Measurements from ENCODE around the gene TSHZ3. TPM values are rescaled to one million over a fixed set of nuclear protein-coding genes. Genes with fewer than 3 reads are reported as not detected.

TSHZ3 gene
- total and polyA plus RNA-seq, 2 of the 13 experiments (the other 11 are each of a cell fraction or from before 2014, with no cell fraction given) = not detected

DNA sequence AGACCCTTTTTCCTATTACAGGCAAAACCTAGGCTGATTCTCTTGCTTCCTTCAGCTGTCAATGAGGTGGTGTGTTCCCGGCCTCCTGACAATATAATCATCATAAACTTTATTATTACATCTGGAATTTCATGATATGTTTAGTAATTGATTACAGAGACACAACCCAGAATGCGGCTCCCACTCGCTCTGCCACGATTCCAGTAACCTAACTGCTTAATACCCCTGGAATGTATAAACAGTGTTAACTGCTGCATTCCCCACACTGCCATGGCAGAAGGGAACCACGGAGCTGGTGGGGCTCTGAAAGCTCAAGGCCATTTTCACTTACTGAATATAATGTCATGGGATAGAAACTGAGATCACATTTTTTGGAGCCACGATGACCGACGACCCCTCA lies 17.1 kb downstream of the TSHZ3 start (continued):
- no peak for TF ChIP-seq ZNF839 (CRISPR knock-in tag; IDR thresholded peaks at IDR 0.05; ENCODE audit: borderline replicate concordance)
- TF ChIP-seq, protein P1, sequence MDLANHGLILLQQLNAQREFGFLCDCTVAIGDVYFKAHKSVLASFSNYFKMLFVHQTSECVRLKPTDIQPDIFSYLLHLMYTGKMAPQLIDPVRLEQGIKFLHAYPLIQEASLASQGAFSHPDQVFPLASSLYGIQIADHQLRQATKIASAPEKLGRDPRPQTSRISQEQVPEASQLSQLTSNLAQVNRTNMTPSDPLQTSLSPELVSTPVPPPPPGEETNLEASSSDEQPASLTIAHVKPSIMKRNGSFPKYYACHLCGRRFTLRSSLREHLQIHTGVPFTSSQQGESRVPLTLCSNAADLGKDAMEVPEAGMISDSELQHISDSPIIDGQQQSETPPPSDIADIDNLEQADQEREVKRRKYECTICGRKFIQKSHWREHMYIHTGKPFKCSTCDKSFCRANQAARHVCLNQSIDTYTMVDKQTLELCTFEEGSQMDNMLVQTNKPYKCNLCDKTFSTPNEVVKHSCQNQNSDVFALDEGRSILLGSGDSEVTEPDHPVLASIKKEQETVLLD (CRISPR knock-in tag; IDR thresholded peaks at IDR 0.05; ENCODE audit: low read depth) = no peak
- no peak for TF ChIP-seq HOXA5 (CRISPR knock-in tag; IDR thresholded peaks at IDR 0.05)
- TF ChIP-seq GATAD2A (CRISPR knock-in tag; IDR thresholded peaks at IDR 0.05) = no peak
- TF ChIP-seq STAT5B (CRISPR knock-in tag; IDR thresholded peaks at IDR 0.05) = no peak
- TF ChIP-seq HHEX (CRISPR knock-in tag; IDR thresholded peaks at IDR 0.05) = no peak
- no peak for TF ChIP-seq ZNF816 (CRISPR knock-in tag; IDR thresholded peaks at IDR 0.05; ENCODE audit: borderline replicate concordance)
- TF ChIP-seq NFYC (CRISPR knock-in tag; IDR thresholded peaks at IDR 0.05) = no peak

DNA sequence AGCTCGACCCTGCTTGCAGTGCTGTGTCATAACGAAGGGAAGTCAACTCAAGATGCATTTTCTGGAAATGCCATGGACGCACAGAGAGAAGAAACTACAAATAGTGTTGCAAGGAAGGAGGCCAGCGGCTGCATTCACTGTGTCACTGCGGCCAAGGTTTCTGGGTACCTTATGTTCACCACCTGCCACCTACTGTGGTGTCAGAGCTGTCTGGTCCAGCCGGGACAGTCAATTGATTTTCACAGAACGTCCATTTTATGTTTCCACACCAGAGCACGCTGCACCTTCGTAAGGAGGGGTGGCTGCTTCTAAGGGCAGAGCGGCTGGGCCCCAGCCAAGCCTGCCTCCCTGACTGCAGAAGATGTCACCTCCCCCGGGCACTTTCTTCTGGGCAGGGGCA lies 17.7 kb downstream of the TSHZ3 start:
- Histone ChIP-seq H3K4me3 (replicated peaks in 1 of 3; ENCODE audit: insufficient read depth in 1 of 3, low read depth in 2 of 3, low read length in 3 of 3) (no peak overlapping the region), H3K4me2 (ENCODE audit: low read depth, low read length) (no peak overlapping the region), H3K79me2 (ENCODE audit: insufficient read depth, low read length) (no peaks in the 10 kb centered on the region), H3K4me1 (ENCODE audit: insufficient read depth, low read length) (no peaks in the 10 kb centered on the region), H4K20me1 (ENCODE audit: insufficient read depth, low read length) (no peaks in the 10 kb centered on the region), H3K27ac (ENCODE audit: extremely low read length, insufficient read depth, low read length) (no peak overlapping the region), H3K9me3 (ENCODE audit: low read length) (no peaks in the 10 kb centered on the region), H3K27me3 (ENCODE audit: control insufficient read depth in 1 of 2, insufficient read depth in 2 of 2, low read length in 2 of 2) (peaks cover 0 to 4% of the 10 kb centered on the region in 2 experiments; a peak in 2 of 5 replicates), H3K9ac (ENCODE audit: insufficient read depth, low read depth, low read length) (no peak overlapping the region), H2AFZ (ENCODE audit: low read length) (no peak overlapping the region), H3K36me3 (replicated peaks in 1 of 2; ENCODE audit: control insufficient read depth in 1 of 2, insufficient read depth in 2 of 2, low read length in 2 of 2) (no peaks in the 10 kb centered on the region)
- POLR2A ChIA-PET = no interaction called here
- no peak for FAIRE-seq
- intact Hi-C loops (cut with micrococcal nuclease; ENCODE audit: unreplicated experiment) = no loop called here
- BruUV-seq (replicated peaks) = no TSS peak
- in situ Hi-C loops (cut with HindIII; ENCODE audit: extremely low pct_ligation_motif_present, low pct_unique_long_range_greater_than_20kb) = no loop called here
- WGBS (ENCODE audit: low lambda C conversion rate) = 8% methylated on average over 11 of the region's 11 CpGs
- no peak for ATAC-seq
- CTCF ChIA-PET (ENCODE audit: low intra/inter-chr PET ratio, low total read pairs) = no interaction called here
- DNase-seq (ENCODE audit: low spot score) = no peak
- TF ChIP-seq, protein P2, sequence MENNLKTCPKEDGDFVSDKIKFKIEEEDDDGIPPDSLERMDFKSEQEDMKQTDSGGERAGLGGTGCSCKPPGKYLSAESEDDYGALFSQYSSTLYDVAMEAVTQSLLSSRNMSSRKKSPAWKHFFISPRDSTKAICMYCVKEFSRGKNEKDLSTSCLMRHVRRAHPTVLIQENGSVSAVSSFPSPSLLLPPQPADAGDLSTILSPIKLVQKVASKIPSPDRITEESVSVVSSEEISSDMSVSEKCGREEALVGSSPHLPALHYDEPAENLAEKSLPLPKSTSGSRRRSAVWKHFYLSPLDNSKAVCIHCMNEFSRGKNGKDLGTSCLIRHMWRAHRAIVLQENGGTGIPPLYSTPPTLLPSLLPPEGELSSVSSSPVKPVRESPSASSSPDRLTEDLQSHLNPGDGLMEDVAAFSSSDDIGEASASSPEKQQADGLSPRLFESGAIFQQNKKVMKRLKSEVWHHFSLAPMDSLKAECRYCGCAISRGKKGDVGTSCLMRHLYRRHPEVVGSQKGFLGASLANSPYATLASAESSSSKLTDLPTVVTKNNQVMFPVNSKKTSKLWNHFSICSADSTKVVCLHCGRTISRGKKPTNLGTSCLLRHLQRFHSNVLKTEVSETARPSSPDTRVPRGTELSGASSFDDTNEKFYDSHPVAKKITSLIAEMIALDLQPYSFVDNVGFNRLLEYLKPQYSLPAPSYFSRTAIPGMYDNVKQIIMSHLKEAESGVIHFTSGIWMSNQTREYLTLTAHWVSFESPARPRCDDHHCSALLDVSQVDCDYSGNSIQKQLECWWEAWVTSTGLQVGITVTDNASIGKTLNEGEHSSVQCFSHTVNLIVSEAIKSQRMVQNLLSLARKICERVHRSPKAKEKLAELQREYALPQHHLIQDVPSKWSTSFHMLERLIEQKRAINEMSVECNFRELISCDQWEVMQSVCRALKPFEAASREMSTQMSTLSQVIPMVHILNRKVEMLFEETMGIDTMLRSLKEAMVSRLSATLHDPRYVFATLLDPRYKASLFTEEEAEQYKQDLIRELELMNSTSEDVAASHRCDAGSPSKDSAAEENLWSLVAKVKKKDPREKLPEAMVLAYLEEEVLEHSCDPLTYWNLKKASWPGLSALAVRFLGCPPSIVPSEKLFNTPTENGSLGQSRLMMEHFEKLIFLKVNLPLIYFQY (CRISPR knock-in tag; IDR thresholded peaks at IDR 0.05; ENCODE audit: borderline replicate concordance) = no peak
- TF ChIP-seq NBN (conservative IDR thresholded peaks at IDR 0.05) (no peak), EZH2 (conservative IDR thresholded peaks at IDR 0.05; ENCODE audit: low read depth, low read length) (no peak), KDM6A (CRISPR knock-in tag; IDR thresholded peaks at IDR 0.05; ENCODE audit: low read depth) (no peak), ZFX (CRISPR knock-in tag; IDR thresholded peaks at IDR 0.05; ENCODE audit: low read depth) (no peak), SAP130 (CRISPR knock-in tag; IDR thresholded peaks at IDR 0.05; ENCODE audit: low read depth) (no peak), BHLHE40 (IDR thresholded peaks at IDR 0.05; ENCODE audit: low read length) (no peak)
- TF ChIP-seq, protein P3, sequence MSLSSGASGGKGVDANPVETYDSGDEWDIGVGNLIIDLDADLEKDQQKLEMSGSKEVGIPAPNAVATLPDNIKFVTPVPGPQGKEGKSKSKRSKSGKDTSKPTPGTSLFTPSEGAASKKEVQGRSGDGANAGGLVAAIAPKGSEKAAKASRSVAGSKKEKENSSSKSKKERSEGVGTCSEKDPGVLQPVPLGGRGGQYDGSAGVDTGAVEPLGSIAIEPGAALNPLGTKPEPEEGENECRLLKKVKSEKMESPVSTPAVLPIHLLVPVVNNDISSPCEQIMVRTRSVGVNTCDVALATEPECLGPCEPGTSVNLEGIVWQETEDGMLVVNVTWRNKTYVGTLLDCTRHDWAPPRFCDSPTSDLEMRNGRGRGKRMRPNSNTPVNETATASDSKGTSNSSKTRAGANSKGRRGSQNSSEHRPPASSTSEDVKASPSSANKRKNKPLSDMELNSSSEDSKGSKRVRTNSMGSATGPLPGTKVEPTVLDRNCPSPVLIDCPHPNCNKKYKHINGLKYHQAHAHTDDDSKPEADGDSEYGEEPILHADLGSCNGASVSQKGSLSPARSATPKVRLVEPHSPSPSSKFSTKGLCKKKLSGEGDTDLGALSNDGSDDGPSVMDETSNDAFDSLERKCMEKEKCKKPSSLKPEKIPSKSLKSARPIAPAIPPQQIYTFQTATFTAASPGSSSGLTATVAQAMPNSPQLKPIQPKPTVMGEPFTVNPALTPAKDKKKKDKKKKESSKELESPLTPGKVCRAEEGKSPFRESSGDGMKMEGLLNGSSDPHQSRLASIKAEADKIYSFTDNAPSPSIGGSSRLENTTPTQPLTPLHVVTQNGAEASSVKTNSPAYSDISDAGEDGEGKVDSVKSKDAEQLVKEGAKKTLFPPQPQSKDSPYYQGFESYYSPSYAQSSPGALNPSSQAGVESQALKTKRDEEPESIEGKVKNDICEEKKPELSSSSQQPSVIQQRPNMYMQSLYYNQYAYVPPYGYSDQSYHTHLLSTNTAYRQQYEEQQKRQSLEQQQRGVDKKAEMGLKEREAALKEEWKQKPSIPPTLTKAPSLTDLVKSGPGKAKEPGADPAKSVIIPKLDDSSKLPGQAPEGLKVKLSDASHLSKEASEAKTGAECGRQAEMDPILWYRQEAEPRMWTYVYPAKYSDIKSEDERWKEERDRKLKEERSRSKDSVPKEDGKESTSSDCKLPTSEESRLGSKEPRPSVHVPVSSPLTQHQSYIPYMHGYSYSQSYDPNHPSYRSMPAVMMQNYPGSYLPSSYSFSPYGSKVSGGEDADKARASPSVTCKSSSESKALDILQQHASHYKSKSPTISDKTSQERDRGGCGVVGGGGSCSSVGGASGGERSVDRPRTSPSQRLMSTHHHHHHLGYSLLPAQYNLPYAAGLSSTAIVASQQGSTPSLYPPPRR (CRISPR knock-in tag; IDR thresholded peaks at IDR 0.05; ENCODE audit: borderline replicate concordance) = no peak

All from HepG2 (cell line).